CD14-positive monocyte (primary cell): ENCODE data around the gene EML6. TPM values are rescaled to one million over a fixed set of nuclear protein-coding genes. Genes with fewer than 3 reads are reported as not detected.

Experiments used
- DNase-seq, 3 donors: peaks; one replicate each; pipeline ENCODE4 v3.0.0-alpha.2; 2011 to 2022
- H2AFZ ChIP-seq: 2 replicates; pipeline ENCODE4 v1.6.0; 2012; ENCODE audit warnings: mild to moderate bottlenecking, low read depth, low read length, inconsistent platforms; ENCODE audit not compliant: insufficient read depth, poor library complexity, severe bottlenecking
- H3K27ac ChIP-seq, 2 donors: 1 replicate in 1 of 2; 2 replicates in 1 of 2; pipeline ENCODE4 v1.5.1; 2012 to 2013; ENCODE audit warnings: low read length in 2 of 2, control low read depth in 1 of 2, inconsistent platforms in 1 of 2, low read depth in 1 of 2, mild to moderate bottlenecking in 1 of 2
- H3K27me3 ChIP-seq, 2 donors: one replicate each; pipeline versions ENCODE4 v1.6.0 to v1.6.1; 2011 to 2013; ENCODE audit warnings: low read length in 2 of 2; ENCODE audit not compliant: control insufficient read depth in 2 of 2, insufficient read depth in 2 of 2
- H3K36me3 ChIP-seq, 2 donors: replicated peaks in 1 of 2; 1 replicate in 1 of 2; 2 replicates in 1 of 2; pipeline versions ENCODE4 v1.5.1 to v1.6.1; 2012 to 2013; ENCODE audit warnings: low read length in 2 of 2, control low read depth in 1 of 2, inconsistent platforms in 1 of 2, mild to moderate bottlenecking in 1 of 2; ENCODE audit not compliant: insufficient read depth in 2 of 2, control insufficient read depth in 1 of 2
- H3K4me1 ChIP-seq, 2 donors: 1 replicate in 1 of 2; 2 replicates in 1 of 2; pipeline versions ENCODE4 v1.5.1 to v1.6.1; 2012 to 2013; ENCODE audit warnings: low read length in 2 of 2, control low read depth in 1 of 2, inconsistent platforms in 1 of 2, mild to moderate bottlenecking in 1 of 2, moderate library complexity in 1 of 2; ENCODE audit not compliant: insufficient read depth in 2 of 2, control insufficient read depth in 1 of 2
- H3K4me2 ChIP-seq: replicated peaks from 2 replicates; pipeline ENCODE3; 2012; ENCODE audit warnings: low read length, moderate library complexity, mild to moderate bottlenecking; ENCODE audit not compliant: poor library complexity, severe bottlenecking; ENCODE audit errors: extremely low read depth
- H3K4me3 ChIP-seq, 3 experiments: fragments of 200-600 bp in 1 of 3; sonication (generic) in 1 of 3; replicated peaks in 1 of 3; 1 replicate in 2 of 3; 2 replicates in 1 of 3; pipeline ENCODE4 v1.5.1; 2011 to 2013; ENCODE audit warnings: low read length in 3 of 3, mild to moderate bottlenecking in 3 of 3, control low read depth in 2 of 3, low read depth in 2 of 3, inconsistent platforms in 1 of 3, moderate library complexity in 1 of 3
- H3K79me2 ChIP-seq: 2 replicates; pipeline ENCODE4 v1.6.0; 2012; ENCODE audit warnings: mild to moderate bottlenecking, control low read depth, inconsistent platforms, low read length, moderate library complexity; ENCODE audit not compliant: insufficient read depth
- H3K9ac ChIP-seq: 2 replicates; pipeline ENCODE4 v1.6.0; 2017; ENCODE audit warnings: low read length, mild to moderate bottlenecking; ENCODE audit not compliant: insufficient read depth, poor library complexity, severe bottlenecking
- H3K9me3 ChIP-seq, 2 donors: replicated peaks in 1 of 2; 1 replicate in 1 of 2; 2 replicates in 1 of 2; pipeline versions ENCODE4 v1.5.1 to v1.6.1; 2012 to 2013; ENCODE audit warnings: low read length in 2 of 2, control low read depth in 1 of 2; ENCODE audit not compliant: control insufficient read depth in 1 of 2, insufficient read depth in 1 of 2
- H4K20me1 ChIP-seq: 2 replicates; pipeline ENCODE4 v1.6.0; 2012; ENCODE audit warnings: mild to moderate bottlenecking, low read length, control low read depth, moderate library complexity; ENCODE audit not compliant: insufficient read depth
- H3K27ac Mint-ChIP-seq, 7 donors: one replicate each; pipeline ENCODE4 v1.8.0; 2020; ENCODE audit warnings: mild to moderate bottlenecking in 7 of 7, mixed read lengths in 7 of 7, moderate library complexity in 6 of 7, inconsistent platforms in 2 of 7
- H3K27me3 Mint-ChIP-seq, 3 donors: one replicate each; pipeline ENCODE4 v1.8.0; 2021 to 2022; ENCODE audit warnings: low read depth in 3 of 3, mild to moderate bottlenecking in 3 of 3, mixed read lengths in 3 of 3, moderate library complexity in 3 of 3, inconsistent platforms in 1 of 3
- H3K36me3 Mint-ChIP-seq, 2 donors: one replicate each; pipeline ENCODE4 v1.8.0; 2020; ENCODE audit warnings: mixed read lengths in 2 of 2, inconsistent platforms in 1 of 2, mild to moderate bottlenecking in 1 of 2
- H3K4me1 Mint-ChIP-seq: one replicate; pipeline ENCODE4 v1.8.0; 2020; ENCODE audit warnings: mild to moderate bottlenecking, mixed read lengths
- H3K4me3 Mint-ChIP-seq, 2 donors: one replicate each; pipeline ENCODE4 v1.8.0; 2020; ENCODE audit warnings: mild to moderate bottlenecking in 2 of 2, mixed read lengths in 2 of 2, moderate library complexity in 1 of 2
- H3K9me3 Mint-ChIP-seq, 7 donors: one replicate each; pipeline ENCODE4 v1.8.0; 2020 to 2022; ENCODE audit warnings: mixed read lengths in 7 of 7, mild to moderate bottlenecking in 6 of 7, moderate library complexity in 6 of 7, inconsistent platforms in 2 of 7
- whole genome bisulfite sequencing: methylation state at CpG from one replicate; pipeline ENCODE4 v1.1.5; 2013; ENCODE audit warnings: missing lambda C conversion rate; ENCODE audit not compliant: insufficient coverage; 5-methylcytosine and 5-hydroxymethylcytosine counted together
- intact Hi-C, 2 donors: fragments of 100-400 bp; cut with micrococcal nuclease; formaldehyde crosslinking; loops; one replicate each; pipeline versions ENCODE4 v1.15.0 to v1.15.1; 2023
- polyA plus RNA-seq, 3 donors: library from polyadenylated mRNA; depleted of rRNA in 1 of 3; unstranded in 2 of 3; stranded (reverse) in 1 of 3; fragments of 300-500 nt in 2 of 3; fragments of >200 nt in 1 of 3; fragmentation: Illumina TruSeq in 2 of 3; gene quantifications; 1 replicate in 2 of 3; 2 replicates in 1 of 3; pipeline ENCODE4 v1.2.3, GENCODE V29; 2012 to 2021
- TF ChIP-seq, protein P1 (sequence below): fragments of 200-600 bp; IDR thresholded peaks from one replicate; pipeline ENCODE4 v1.8.0; 2022; ENCODE audit warnings: antibody characterized with exemption, mild to moderate bottlenecking

The EML6 gene
- polyA plus RNA-seq, 3 donors, result 0.79 TPM; not detected in 2

- Histone ChIP-seq H3K27me3 (no peaks in the 10 kb centered on the region), H3K27ac (no peak overlapping the region), H2AFZ (no peak overlapping the region), H3K4me2 (no peak overlapping the region), H3K36me3 (no peaks in the 10 kb centered on the region), H3K4me1 (no peaks in the 10 kb centered on the region), H4K20me1 (no peaks in the 10 kb centered on the region), H3K4me3 (no peak overlapping the region), H3K79me2 (no peaks in the 10 kb centered on the region), H3K9ac (no peak overlapping the region), H3K9me3 (peaks cover 8 to 10% of the 10 kb centered on the region in 2 donors)
- Mint-ChIP-seq H3K27me3 (peaks cover 0 to 2% (median 0%) of the 10 kb centered on the region in 3 donors), H3K4me1 (no peaks in the 10 kb centered on the region), H3K9me3 (peaks cover 12 to 19% (median 17%) of the 10 kb centered on the region in 7 donors), H3K36me3 (no peaks in the 10 kb centered on the region), H3K27ac (no peak overlapping the region), H3K4me3 (no peak overlapping the region)
- 95% methylated on average over 2 of the region's 2 CpGs for WGBS
- DNase-seq, result no peak
- intact Hi-C loops, result no loop called here
- TF ChIP-seq, protein P1, sequence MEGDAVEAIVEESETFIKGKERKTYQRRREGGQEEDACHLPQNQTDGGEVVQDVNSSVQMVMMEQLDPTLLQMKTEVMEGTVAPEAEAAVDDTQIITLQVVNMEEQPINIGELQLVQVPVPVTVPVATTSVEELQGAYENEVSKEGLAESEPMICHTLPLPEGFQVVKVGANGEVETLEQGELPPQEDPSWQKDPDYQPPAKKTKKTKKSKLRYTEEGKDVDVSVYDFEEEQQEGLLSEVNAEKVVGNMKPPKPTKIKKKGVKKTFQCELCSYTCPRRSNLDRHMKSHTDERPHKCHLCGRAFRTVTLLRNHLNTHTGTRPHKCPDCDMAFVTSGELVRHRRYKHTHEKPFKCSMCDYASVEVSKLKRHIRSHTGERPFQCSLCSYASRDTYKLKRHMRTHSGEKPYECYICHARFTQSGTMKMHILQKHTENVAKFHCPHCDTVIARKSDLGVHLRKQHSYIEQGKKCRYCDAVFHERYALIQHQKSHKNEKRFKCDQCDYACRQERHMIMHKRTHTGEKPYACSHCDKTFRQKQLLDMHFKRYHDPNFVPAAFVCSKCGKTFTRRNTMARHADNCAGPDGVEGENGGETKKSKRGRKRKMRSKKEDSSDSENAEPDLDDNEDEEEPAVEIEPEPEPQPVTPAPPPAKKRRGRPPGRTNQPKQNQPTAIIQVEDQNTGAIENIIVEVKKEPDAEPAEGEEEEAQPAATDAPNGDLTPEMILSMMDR, result no peak
Measured at GRCh38 chr2:54773838-54774237, 50.4 kb downstream of the EML6 start.

- Histone ChIP-seq H4K20me1 (no peaks in the 10 kb centered on the region), H3K36me3 (no peaks in the 10 kb centered on the region), H3K4me3 (no peak overlapping the region), H3K27ac (no peak overlapping the region), H3K9ac (no peak overlapping the region), H3K9me3 (peaks cover 8 to 10% of the 10 kb centered on the region in 2 donors), H3K27me3 (no peaks in the 10 kb centered on the region), H2AFZ (no peak overlapping the region), H3K79me2 (no peaks in the 10 kb centered on the region), H3K4me1 (no peaks in the 10 kb centered on the region), H3K4me2 (no peak overlapping the region)
- Mint-ChIP-seq H3K4me3 (no peak overlapping the region), H3K36me3 (no peaks in the 10 kb centered on the region), H3K4me1 (no peaks in the 10 kb centered on the region), H3K27ac (no peak overlapping the region), H3K27me3 (peaks cover 0 to 2% (median 0%) of the 10 kb centered on the region in 3 donors), H3K9me3 (peaks cover 12 to 19% (median 17%) of the 10 kb centered on the region in 7 donors)
- intact Hi-C loops, result no loop called here
- no peak for DNase-seq
- TF ChIP-seq, protein P1, result no peak
Measured at GRCh38 chr2:54775710-54776109, 52.2 kb downstream of the EML6 start.
